Activated B cell treated with CpG ODN at 0.5 μM for 24 hours (primary cell): ENCODE results near the gene AGTR1. TPM values are rescaled to one million over a fixed set of nuclear protein-coding genes. Genes with fewer than 3 reads are reported as not detected.
"Not testable (repeated sequence)": the region's sequence is repeated elsewhere in the genome, so short reads cannot be mapped to it uniquely, and the experiment has no call there.

Experiments used
- ATAC-seq: fragments of 200-7000 bp; cut with Tn5 transposase; one replicate; pipeline ENCODE4 v1.10.0; 2021; ENCODE audit warnings: low read depth, mild to moderate bottlenecking, moderate library complexity
- CTCF ChIA-PET: fragments of 350-600 bp; sonication (Branson Sonifier 250); formaldehyde crosslinking; loops from one replicate; lab custom pipeline; 2021; ENCODE audit warnings: antibody characterized with exemption; lab: Charles Lee
- POLR2A ChIA-PET: fragments of 350-600 bp; sonication (Branson Sonifier 250); formaldehyde crosslinking; loops from one replicate; lab custom pipeline; 2021; ENCODE audit warnings: antibody characterized with exemption; lab: Charles Lee
- DNase-seq: peaks from one replicate; pipeline ENCODE4 v3.0.0; 2022
- H3K27ac Mint-ChIP-seq: one replicate; pipeline ENCODE4 v1.8.0; 2020; ENCODE audit warnings: mixed read lengths
- H3K27me3 Mint-ChIP-seq: one replicate; pipeline ENCODE4 v1.8.0; 2021; ENCODE audit warnings: mixed read lengths
- H3K36me3 Mint-ChIP-seq: one replicate; pipeline ENCODE4 v1.8.0; 2021; ENCODE audit warnings: low read depth, mixed read lengths
- H3K4me1 Mint-ChIP-seq: one replicate; pipeline ENCODE4 v1.8.0; 2021; ENCODE audit warnings: mixed read lengths
- H3K4me3 Mint-ChIP-seq: one replicate; pipeline ENCODE4 v1.8.0; 2020; ENCODE audit warnings: mild to moderate bottlenecking, mixed read lengths
- H3K9me3 Mint-ChIP-seq: one replicate; pipeline ENCODE4 v1.8.0; 2020; ENCODE audit warnings: mixed read lengths
- CTCF ChIP-seq: fragments of 200-600 bp; IDR thresholded peaks from one replicate; pipeline ENCODE4 v1.8.0; 2022; ENCODE audit warnings: antibody characterized with exemption, mild to moderate bottlenecking
- intact Hi-C: fragments of 100-400 bp; cut with micrococcal nuclease; formaldehyde crosslinking; loops from one replicate; pipeline ENCODE4 v1.15.1; 2024
- total RNA-seq: library from RNA; stranded (reverse); gene quantifications from 2 replicates; pipeline ENCODE4 v1.2.3, GENCODE V29; 2022

The AGTR1 gene
- total RNA-seq, 1 donor from 2014 or later, result not detected

DNA sequence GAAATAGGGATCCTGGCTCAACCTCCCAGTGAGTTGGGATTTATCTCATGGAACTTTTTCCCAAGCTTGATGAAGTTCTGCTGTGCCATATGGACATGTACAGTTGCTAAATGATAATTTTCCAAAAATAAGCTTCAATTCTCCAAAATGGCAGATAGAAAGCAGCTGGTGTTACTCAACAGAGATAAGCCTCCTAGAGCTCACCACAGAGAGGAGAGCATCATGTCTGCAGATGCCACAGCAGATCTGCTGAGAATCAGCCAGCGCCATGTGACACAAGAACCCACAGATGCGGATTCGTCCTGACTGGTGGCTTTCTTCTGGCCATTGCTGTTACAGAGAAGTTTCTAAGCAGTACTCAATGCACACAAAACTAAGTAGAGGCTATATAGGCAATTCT is 50.6 kb downstream of the AGTR1 start:
- Mint-ChIP-seq H3K36me3 (no peaks in the 10 kb centered on the region), H3K4me3 (no peak overlapping the region), H3K4me1 (no peaks in the 10 kb centered on the region), H3K9me3 (no peaks in the 10 kb centered on the region), H3K27ac (no peak overlapping the region), H3K27me3 (no peaks in the 10 kb centered on the region)
- intact Hi-C loops, result no loop called here
- ChIA-PET CTCF (no interaction called here), POLR2A (no interaction called here)
- ATAC-seq (no peak), DNase-seq (no peak)
- TF ChIP-seq CTCF, result no peak

- DNase-seq, result no peak
- no peak overlapping the region for H3K27ac Mint-ChIP-seq
These were observed 52.6 kb downstream of the AGTR1 start for GRCh38 chr3:148750296-148750695.

GRCh38 chr3:148751461-148751860 is 53.8 kb downstream of the AGTR1 start:
- no peak overlapping the region for H3K4me3 Mint-ChIP-seq
- no peaks in the 10 kb centered on the region for H3K27me3 Mint-ChIP-seq
- no peak for ATAC-seq
- no peak for TF ChIP-seq CTCF
- H3K27ac Mint-ChIP-seq, result no peak overlapping the region
- no peak for DNase-seq
- CTCF ChIA-PET, result no interaction called here
- no peaks in the 10 kb centered on the region for H3K4me1 Mint-ChIP-seq
- H3K36me3 Mint-ChIP-seq, result no peaks in the 10 kb centered on the region
- intact Hi-C loops, result no loop called here
- no peaks in the 10 kb centered on the region for H3K9me3 Mint-ChIP-seq
- POLR2A ChIA-PET, result no interaction called here

More at GRCh38 chr3:148750296-148750695, 52.6 kb downstream of the AGTR1 start:
- TF ChIP-seq CTCF, result no peak
- H3K27me3 Mint-ChIP-seq, result no peaks in the 10 kb centered on the region
- no peaks in the 10 kb centered on the region for H3K9me3 Mint-ChIP-seq
- intact Hi-C loops, result no loop called here
- POLR2A ChIA-PET, result no interaction called here
- CTCF ChIA-PET, result no interaction called here
- H3K4me3 Mint-ChIP-seq, result no peak overlapping the region
- no peaks in the 10 kb centered on the region for H3K4me1 Mint-ChIP-seq
- ATAC-seq, result no peak
- no peaks in the 10 kb centered on the region for H3K36me3 Mint-ChIP-seq

GRCh38 chr3:148753385-148753784 is 55.7 kb downstream of the AGTR1 start:
- intact Hi-C loops, H3K9me3 Mint-ChIP-seq, CTCF ChIA-PET, H3K27me3 Mint-ChIP-seq, H3K36me3 Mint-ChIP-seq, H3K4me3 Mint-ChIP-seq, DNase-seq, H3K27ac Mint-ChIP-seq, H3K4me1 Mint-ChIP-seq, POLR2A ChIA-PET, ATAC-seq: not testable (repeated sequence)

DNA sequence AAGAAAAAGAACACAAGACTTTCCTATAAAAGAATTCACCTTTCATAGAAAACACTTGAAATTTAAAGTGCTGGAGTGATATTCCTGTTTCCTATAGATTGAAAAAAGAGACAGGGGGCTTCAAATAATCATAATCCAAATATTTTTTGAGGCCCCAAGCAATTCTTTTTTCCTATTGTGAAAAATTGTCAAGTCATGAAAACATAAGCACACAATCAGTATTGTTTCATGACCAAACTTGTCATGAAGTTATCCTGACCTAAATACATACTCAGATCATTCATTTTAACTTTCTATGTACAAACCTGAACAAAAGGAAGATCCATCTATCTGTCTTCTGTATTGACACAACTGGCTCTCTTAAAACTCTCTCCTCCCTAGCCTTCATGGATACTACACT is 57.9 kb downstream of the AGTR1 start:
- no peak for ATAC-seq
- H3K4me3 Mint-ChIP-seq, result no peak overlapping the region
- intact Hi-C loops, result no loop called here
- H3K27me3 Mint-ChIP-seq, result no peaks in the 10 kb centered on the region
- no peak for DNase-seq
- POLR2A ChIA-PET, result no interaction called here
- H3K4me1 Mint-ChIP-seq, result no peaks in the 10 kb centered on the region
- no peaks in the 10 kb centered on the region for H3K9me3 Mint-ChIP-seq
- TF ChIP-seq CTCF, result no peak
- no peak overlapping the region for H3K27ac Mint-ChIP-seq
- no peaks in the 10 kb centered on the region for H3K36me3 Mint-ChIP-seq
- CTCF ChIA-PET, result no interaction called here

DNA sequence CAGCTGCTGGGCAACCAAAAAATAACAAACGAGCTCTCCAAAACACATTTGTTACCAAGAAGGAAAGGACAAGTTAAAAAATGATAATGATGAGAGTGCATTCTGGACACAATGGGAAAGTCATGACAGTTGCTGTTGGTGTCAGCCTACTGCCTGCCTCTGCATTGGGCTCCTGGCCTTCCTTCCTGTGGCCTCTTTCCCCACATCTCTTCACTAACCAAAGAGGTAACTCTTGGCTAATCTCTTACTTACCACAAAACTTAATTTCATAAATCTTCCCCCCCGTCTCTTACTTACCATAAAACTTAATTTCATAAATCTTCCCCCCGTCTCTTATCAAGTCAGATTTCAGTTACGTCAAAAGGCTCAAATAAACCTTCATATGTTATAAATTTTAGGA is 58.6 kb downstream of the AGTR1 start:
- H3K27me3 Mint-ChIP-seq, result no peaks in the 10 kb centered on the region
- TF ChIP-seq CTCF, result no peak
- ChIA-PET CTCF (no interaction called here), POLR2A (no interaction called here)
- H3K36me3 Mint-ChIP-seq, result no peaks in the 10 kb centered on the region
- no peak overlapping the region for H3K4me3 Mint-ChIP-seq
- no peak for ATAC-seq
- no peak for DNase-seq
- intact Hi-C loops, result no loop called here
- H3K4me1 Mint-ChIP-seq, result no peaks in the 10 kb centered on the region
- no peaks in the 10 kb centered on the region for H3K9me3 Mint-ChIP-seq
- H3K27ac Mint-ChIP-seq, result no peak overlapping the region
